HepG2 (cell line): ENCODE measurements around the gene HECTD1. TPM values are rescaled to one million over a fixed set of nuclear protein-coding genes. Genes with fewer than 3 reads are reported as not detected.

Experiments used
- ATAC-seq: fragments of 200-7000 bp; cut with Tn5 transposase; 3 replicates; pipeline ENCODE4 v1.9.1; 2020; ENCODE audit warnings: mild to moderate bottlenecking, moderate library complexity
- BruUV-seq: library from RNA; stranded (reverse); fragments of 400-500 nt; replicated peaks from 2 replicates; lab custom pipeline; 2021; lab: Mats Ljungman, UMichigan
- CTCF ChIA-PET: fragments of 300-600 bp; formaldehyde crosslinking; extraction: SDS; loops from one replicate; lab custom pipeline; 2021; ENCODE audit warnings: low total read pairs, inconsistent platforms, low intra/inter-chr PET ratio; lab: Yijun Ruan, JAX
- POLR2A ChIA-PET: fragments of 350-600 bp; sonication (Branson Sonifier 250); formaldehyde crosslinking; loops from one replicate; lab custom pipeline; 2020; ENCODE audit warnings: antibody characterized with exemption, inconsistent platforms; lab: Yijun Ruan, JAX
- DNase-seq: peaks from one replicate; pipeline ENCODE4 v3.0.0-alpha.2; 2015; ENCODE audit warnings: low spot score
- FAIRE-seq: peaks from 3 replicates; lab custom pipeline; 2011; peaks lifted over from hg19 to GRCh38; lab: Jason Lieb, UNC
- H2AFZ ChIP-seq: one replicate; pipeline ENCODE4 v1.6.1; 2011; ENCODE audit warnings: low read length, inconsistent platforms
- H3K27ac ChIP-seq: fragments of 300-600 bp; 3 replicates; pipeline ENCODE4 v1.8.0; 2011; ENCODE audit warnings: mixed run types, mild to moderate bottlenecking, mixed read lengths, low read length, inconsistent platforms; ENCODE audit not compliant: insufficient read depth; ENCODE audit errors: extremely low read length
- H3K27me3 ChIP-seq, 2 experiments: fragments of 200-600 bp in 1 of 2; 2 replicates in 1 of 2; 3 replicates in 1 of 2; pipeline versions ENCODE4 v1.6.0 to v1.8.0; 2011; ENCODE audit warnings: low read length in 2 of 2, mild to moderate bottlenecking in 2 of 2, moderate library complexity in 2 of 2, inconsistent platforms in 1 of 2; ENCODE audit not compliant: insufficient read depth in 2 of 2, control insufficient read depth in 1 of 2
- H3K36me3 ChIP-seq, 2 experiments: fragments of 200-600 bp in 1 of 2; replicated peaks in 1 of 2; 2 replicates in 1 of 2; 3 replicates in 1 of 2; pipeline versions ENCODE4 v1.5.1 to v1.8.0; 2011; ENCODE audit warnings: low read length in 2 of 2, inconsistent platforms in 1 of 2; ENCODE audit not compliant: insufficient read depth in 2 of 2, control insufficient read depth in 1 of 2
- H3K4me1 ChIP-seq: 2 replicates; pipeline ENCODE4 v1.5.1; 2012; ENCODE audit warnings: low read length, inconsistent platforms; ENCODE audit not compliant: insufficient read depth
- H3K4me2 ChIP-seq: 2 replicates; pipeline ENCODE4 v1.6.0; 2011; ENCODE audit warnings: low read depth, low read length, inconsistent platforms
- H3K4me3 ChIP-seq, 3 experiments: fragments of 200-600 bp in 1 of 3; sonication (generic), shearing (Covaris generic) in 1 of 3; replicated peaks in 1 of 3; 2 replicates each; pipeline ENCODE4 v1.5.1; 2011 to 2016; ENCODE audit warnings: low read length in 3 of 3, inconsistent platforms in 2 of 3, low read depth in 2 of 3, mild to moderate bottlenecking in 2 of 3, control low read depth in 1 of 3, mixed read lengths in 1 of 3; ENCODE audit not compliant: insufficient read depth in 1 of 3
- H3K79me2 ChIP-seq: one replicate; pipeline ENCODE4 v1.6.1; 2011; ENCODE audit warnings: low read length, inconsistent platforms; ENCODE audit not compliant: insufficient read depth
- H3K9ac ChIP-seq: 2 replicates; pipeline ENCODE4 v1.6.0; 2011; ENCODE audit warnings: mild to moderate bottlenecking, low read depth, low read length, inconsistent platforms; ENCODE audit not compliant: insufficient read depth
- H3K9me3 ChIP-seq: 2 replicates; pipeline ENCODE4 v1.5.1; 2012; ENCODE audit warnings: mild to moderate bottlenecking, low read length
- H4K20me1 ChIP-seq: 2 replicates; pipeline ENCODE4 v1.6.0; 2011; ENCODE audit warnings: inconsistent platforms, mild to moderate bottlenecking, low read length, moderate library complexity; ENCODE audit not compliant: insufficient read depth
- NCOA1 ChIP-seq: sonication (generic); formaldehyde crosslinking; IDR thresholded peaks from 2 replicates; pipeline ENCODE4 v1.9.0; 2021; ENCODE audit warnings: missing genetic modification reagents
- TCF12 ChIP-seq, 2 experiments: fragments of 450-650 bp in 1 of 2; sonication (generic) in 1 of 2; formaldehyde crosslinking in 1 of 2; IDR thresholded peaks; 2 replicates each; pipeline versions ENCODE4 v1.6.1 to v1.8.0; 2017 to 2022; ENCODE audit warnings: antibody characterized with exemption in 1 of 2, mild to moderate bottlenecking in 1 of 2, missing genetic modification reagents in 1 of 2, moderate library complexity in 1 of 2
- TGIF2 ChIP-seq: IDR thresholded peaks from 2 replicates; pipeline ENCODE4 v1.6.1; 2016; ENCODE audit warnings: control low read depth, missing compliant biosample characterization
- THAP11 ChIP-seq: IDR thresholded peaks from 2 replicates; pipeline ENCODE4 v1.6.1; 2016; ENCODE audit warnings: missing biosample characterization, missing genetic modification reagents
- THYN1 ChIP-seq: sonication (generic); formaldehyde crosslinking; IDR thresholded peaks from 2 replicates; pipeline ENCODE4 v1.8.1; 2023; ENCODE audit warnings: low read depth, mild to moderate bottlenecking, moderate library complexity, missing genetic modification reagents, borderline replicate concordance
- ZC3H4 ChIP-seq: sonication (generic); formaldehyde crosslinking; IDR thresholded peaks from 2 replicates; pipeline ENCODE4 v1.4.0; 2020; ENCODE audit warnings: missing genetic modification reagents, borderline replicate concordance
- ZNF333 ChIP-seq: sonication (generic); formaldehyde crosslinking; IDR thresholded peaks from 2 replicates; pipeline ENCODE4 v1.4.0; 2020; ENCODE audit warnings: mild to moderate bottlenecking, missing genetic modification reagents, borderline replicate concordance
- ZNF557 ChIP-seq: sonication (generic); formaldehyde crosslinking; IDR thresholded peaks from 2 replicates; pipeline ENCODE4 v1.4.0; 2020; ENCODE audit warnings: missing genetic modification reagents
- ZSCAN30 ChIP-seq: sonication (generic); formaldehyde crosslinking; IDR thresholded peaks from 2 replicates; pipeline ENCODE4 v1.5.0; 2020; ENCODE audit warnings: mild to moderate bottlenecking, missing genetic modification reagents
- WGBS: methylation state at CpG from one replicate; pipeline ENCODE4 v1.1.6; 2017; ENCODE audit warnings: low lambda C conversion rate; 5-methylcytosine and 5-hydroxymethylcytosine counted together
- in situ Hi-C: cut with HindIII; loops from 2 replicates; pipeline ENCODE4 v1.10.0; 2017; ENCODE audit warnings: low pct_unique_long_range_greater_than_20kb; ENCODE audit not compliant: extremely low pct_ligation_motif_present
- intact Hi-C: fragments of 100-400 bp; cut with micrococcal nuclease; formaldehyde crosslinking; loops from one replicate; pipeline ENCODE4 v1.10.0; 2022; ENCODE audit not compliant: unreplicated experiment
- polyA plus RNA-seq, 8 experiments: library from polyadenylated mRNA; depleted of rRNA in 3 of 8; stranded (reverse) in 7 of 8; unstranded in 1 of 8; fragments of >200 nt; fragmentation: Illumina TruSeq in 4 of 8; extraction: Trizol in 4 of 8; gene quantifications; 2 replicates each; pipeline versions ENCODE4 v1.2.1 to v1.2.3, GENCODE V29; 2011 to 2016; ENCODE audit warnings: low read depth in 4 of 8, missing spikeins in 1 of 8, mixed read lengths in 1 of 8; ENCODE audit not compliant: insufficient read depth in 1 of 8
- total RNA-seq, 5 experiments: library from RNA; depleted of rRNA; stranded (reverse); fragments of >200 nt; fragmentation: Illumina TruSeq; extraction: Trizol; gene quantifications; 2 replicates each; pipeline ENCODE4 v1.2.3, GENCODE V29; 2016; ENCODE audit warnings: low read depth in 1 of 5
- TF ChIP-seq, protein P1 (sequence below): sonication (generic); formaldehyde crosslinking; IDR thresholded peaks from 2 replicates; pipeline ENCODE4 v1.4.0; 2020; ENCODE audit warnings: missing genetic modification reagents
- TF ChIP-seq, protein P2 (sequence below), 2 experiments: fragments of 450-650 bp in 1 of 2; sonication (generic) in 1 of 2; formaldehyde crosslinking; IDR thresholded peaks; 2 replicates each; pipeline versions ENCODE4 v1.5.0 to v1.8.0; 2020 to 2022; ENCODE audit warnings: mild to moderate bottlenecking in 1 of 2, missing genetic modification reagents in 1 of 2
- TF ChIP-seq, protein P3 (sequence below): sonication (generic); formaldehyde crosslinking; IDR thresholded peaks from 2 replicates; pipeline ENCODE4 v1.4.0; 2020; ENCODE audit warnings: missing genetic modification reagents, borderline replicate concordance
- TF ChIP-seq, protein P4 (sequence below): sonication (generic); formaldehyde crosslinking; IDR thresholded peaks from 2 replicates; pipeline ENCODE4 v1.4.0; 2020; ENCODE audit warnings: mild to moderate bottlenecking, low read depth, missing genetic modification reagents

HECTD1 gene
- total and polyA plus RNA-seq, 2 of the 13 experiments (the other 11 are each of a cell fraction or from before 2014, with no cell fraction given) = 312 to 560 TPM

DNA sequence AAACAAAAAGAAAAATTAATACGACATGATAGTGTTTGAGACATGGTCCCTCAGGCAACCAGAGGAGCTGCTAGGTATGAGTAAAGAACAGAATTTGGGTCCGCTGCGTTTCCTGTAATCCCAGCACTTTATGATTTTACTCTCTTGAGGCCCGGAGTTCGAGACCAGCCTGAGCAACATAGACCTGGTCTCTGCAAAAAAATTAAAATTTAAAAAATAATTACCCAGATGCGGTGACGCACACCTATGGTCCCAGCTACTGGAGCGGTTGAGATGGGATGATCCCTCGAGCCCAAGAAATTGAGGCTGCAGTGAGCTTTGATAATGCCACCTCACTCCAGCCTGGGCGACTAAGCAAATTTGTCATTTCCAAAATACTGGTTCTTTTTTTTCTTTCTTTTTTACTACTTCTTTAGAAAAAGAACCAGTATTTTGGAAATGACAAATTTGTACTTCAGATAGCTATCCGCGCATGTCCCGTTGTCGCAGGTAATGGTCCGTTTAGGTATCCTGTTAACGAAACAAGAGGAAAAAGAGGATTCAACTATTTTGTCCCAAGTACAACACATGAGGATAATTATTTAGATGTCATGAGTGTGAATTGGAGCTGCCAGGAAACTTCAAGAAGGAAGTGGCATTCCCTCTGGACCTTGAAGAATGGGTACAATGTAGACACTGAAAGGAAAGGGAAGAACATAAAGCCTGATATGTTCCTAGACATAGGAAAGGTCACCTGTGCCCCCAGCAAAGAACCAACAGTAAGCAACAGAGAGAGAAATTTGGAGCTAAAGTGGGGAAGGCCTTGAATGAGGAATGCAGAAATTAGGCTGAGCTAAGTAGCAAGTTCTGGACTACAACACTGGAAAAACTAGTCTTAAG, 1.2 kb upstream of the HECTD1 start:
- peaks cover 37% of the 10 kb centered on the region for H3K79me2 ChIP-seq
- peaks cover 30% of the 10 kb centered on the region for H3K4me1 ChIP-seq
- H3K27ac ChIP-seq = peak overlapping the region; percentile 94
- 61% methylated on average over 16 of the region's 16 CpGs for WGBS
- ChIA-PET CTCF (interaction anchor here (0.8 to 2.8 kb wide), 6 partner anchors 53 to 147 kb away, joined by 3 to 15 read pairs (median 10); no protein-coding TSS in a partner anchor), POLR2A (interaction anchor here (0.8 to 5.9 kb wide), 33 partner anchors 9 to 248 kb away, joined by 3 to 323 read pairs (median 15); partner anchors contain the start of genes AP4S1, DTD2, HEATR5A and STRN3)
- no peak; the same call in 2 of the 3 replicates for ATAC-seq
- intact Hi-C loops (loop anchor here (1.0 to 10.0 kb wide), 8 partner anchors 21 to 996 kb away; partner anchors contain the start of genes AP4S1, DTD2, HEATR5A and RNU6-7), in situ Hi-C loops (loop anchor here (5.0 kb wide), 2 partner anchors 54 to 149 kb away; no protein-coding TSS in a partner anchor)
- BruUV-seq = no TSS peak
- H3K9ac ChIP-seq = peak overlapping the region; percentile 100
- no peak for DNase-seq
- H4K20me1 ChIP-seq = peaks cover 18% of the 10 kb centered on the region
- H3K27me3 ChIP-seq = no peaks in the 10 kb centered on the region; a peak in 1 of 5 replicates
- no peaks in the 10 kb centered on the region for H3K9me3 ChIP-seq
- peak overlapping the region; percentile 49 to 96 (median 69) for H3K4me3 ChIP-seq
- peak overlapping the region; percentile 56 for H2AFZ ChIP-seq
- peak overlapping the region; percentile 93 for H3K4me2 ChIP-seq
- no peaks in the 10 kb centered on the region; a peak in 1 of 5 replicates for H3K36me3 ChIP-seq
- FAIRE-seq = no peak
- TF ChIP-seq, protein P1, sequence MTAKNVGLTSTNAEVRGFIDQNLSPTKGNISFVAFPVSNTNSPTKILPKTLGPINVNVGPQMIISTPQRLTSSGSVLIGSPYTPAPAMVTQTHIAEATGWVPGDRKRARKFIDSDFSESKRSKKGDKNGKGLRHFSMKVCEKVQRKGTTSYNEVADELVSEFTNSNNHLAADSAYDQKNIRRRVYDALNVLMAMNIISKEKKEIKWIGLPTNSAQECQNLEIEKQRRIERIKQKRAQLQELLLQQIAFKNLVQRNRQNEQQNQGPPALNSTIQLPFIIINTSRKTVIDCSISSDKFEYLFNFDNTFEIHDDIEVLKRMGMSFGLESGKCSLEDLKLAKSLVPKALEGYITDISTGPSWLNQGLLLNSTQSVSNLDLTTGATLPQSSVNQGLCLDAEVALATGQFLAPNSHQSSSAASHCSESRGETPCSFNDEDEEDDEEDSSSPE (CRISPR knock-in tag) = no peak
- TF ChIP-seq ZNF333 (CRISPR knock-in tag) = no peak
- TF ChIP-seq, protein P2, sequence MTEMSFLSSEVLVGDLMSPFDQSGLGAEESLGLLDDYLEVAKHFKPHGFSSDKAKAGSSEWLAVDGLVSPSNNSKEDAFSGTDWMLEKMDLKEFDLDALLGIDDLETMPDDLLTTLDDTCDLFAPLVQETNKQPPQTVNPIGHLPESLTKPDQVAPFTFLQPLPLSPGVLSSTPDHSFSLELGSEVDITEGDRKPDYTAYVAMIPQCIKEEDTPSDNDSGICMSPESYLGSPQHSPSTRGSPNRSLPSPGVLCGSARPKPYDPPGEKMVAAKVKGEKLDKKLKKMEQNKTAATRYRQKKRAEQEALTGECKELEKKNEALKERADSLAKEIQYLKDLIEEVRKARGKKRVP (CRISPR knock-in tag; IDR thresholded peaks at IDR 0.05) = 0 out of 4 replicates have a peak, but pooled peaks of 1 of the 2 experiments have one; percentile 22
- no peak for TF ChIP-seq TGIF2 (CRISPR knock-in tag)
- peak; percentile 40; the same call in 1 of the 2 replicates for TF ChIP-seq ZSCAN30 (CRISPR knock-in tag)
- no peak for TF ChIP-seq TCF12 (IDR thresholded peaks at IDR 0.05)
- TF ChIP-seq TCF12 (CRISPR knock-in tag; IDR thresholded peaks at IDR 0.05) = 0 out of 2 replicates have a peak, but pooled peaks have one; percentile 17
- TF ChIP-seq, protein P3, sequence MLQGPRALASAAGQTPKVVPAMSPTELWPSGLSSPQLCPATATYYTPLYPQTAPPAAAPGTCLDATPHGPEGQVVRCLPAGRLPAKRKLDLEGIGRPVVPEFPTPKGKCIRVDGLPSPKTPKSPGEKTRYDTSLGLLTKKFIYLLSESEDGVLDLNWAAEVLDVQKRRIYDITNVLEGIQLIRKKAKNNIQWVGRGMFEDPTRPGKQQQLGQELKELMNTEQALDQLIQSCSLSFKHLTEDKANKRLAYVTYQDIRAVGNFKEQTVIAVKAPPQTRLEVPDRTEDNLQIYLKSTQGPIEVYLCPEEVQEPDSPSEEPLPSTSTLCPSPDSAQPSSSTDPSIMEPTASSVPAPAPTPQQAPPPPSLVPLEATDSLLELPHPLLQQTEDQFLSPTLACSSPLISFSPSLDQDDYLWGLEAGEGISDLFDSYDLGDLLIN (CRISPR knock-in tag) = peak; percentile 53; the same call in 1 of the 2 replicates
- 0 out of 2 replicates have a peak, but pooled peaks have one; percentile 6 for TF ChIP-seq ZC3H4
- TF ChIP-seq NCOA1 (CRISPR knock-in tag) = 0 out of 2 replicates have a peak, but pooled peaks have one; percentile 1
- TF ChIP-seq, protein P4, sequence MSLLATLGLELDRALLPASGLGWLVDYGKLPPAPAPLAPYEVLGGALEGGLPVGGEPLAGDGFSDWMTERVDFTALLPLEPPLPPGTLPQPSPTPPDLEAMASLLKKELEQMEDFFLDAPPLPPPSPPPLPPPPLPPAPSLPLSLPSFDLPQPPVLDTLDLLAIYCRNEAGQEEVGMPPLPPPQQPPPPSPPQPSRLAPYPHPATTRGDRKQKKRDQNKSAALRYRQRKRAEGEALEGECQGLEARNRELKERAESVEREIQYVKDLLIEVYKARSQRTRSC (CRISPR knock-in tag) = peak; percentile 69; the same call in 1 of the 2 replicates
- no peak; the same call in 1 of the 2 replicates for TF ChIP-seq THAP11 (CRISPR knock-in tag)
- peak; percentile 15; the same call in 1 of the 2 replicates for TF ChIP-seq ZNF557 (CRISPR knock-in tag)
- TF ChIP-seq THYN1 (CRISPR knock-in tag) = 0 out of 2 replicates have a peak, but pooled peaks have one; percentile 2
